DOHH2 (cell line): ENCODE measurements around the gene CYP27A1.

ENCODE experiments used
- H3F3A ChIP-seq: fragments of 200-600 bp; sonication (generic), shearing (Covaris generic); 2 replicates; pipeline ENCODE4 v1.6.0; 2016; ENCODE audit warnings: antibody characterized with exemption, mild to moderate bottlenecking; ENCODE audit not compliant: control insufficient read depth, insufficient read depth
- H3K27ac ChIP-seq: fragments of 200-600 bp; sonication (generic); 2 replicates; pipeline ENCODE4 v1.5.1; 2014; ENCODE audit warnings: low read depth, mild to moderate bottlenecking, low read length, moderate library complexity
- H3K27me3 ChIP-seq: fragments of 200-600 bp; sonication (generic); 2 replicates; pipeline ENCODE4 v1.6.1; 2014; ENCODE audit warnings: mild to moderate bottlenecking, low read length, mixed read lengths; ENCODE audit not compliant: control insufficient read depth
- H3K36me3 ChIP-seq: fragments of 200-600 bp; sonication (generic); 2 replicates; pipeline ENCODE4 v1.6.1; 2014; ENCODE audit warnings: mild to moderate bottlenecking, low read length, moderate library complexity, mixed read lengths; ENCODE audit not compliant: control insufficient read depth
- H3K4me1 ChIP-seq: fragments of 200-600 bp; sonication (generic); 2 replicates; pipeline ENCODE4 v1.6.1; 2014; ENCODE audit warnings: mild to moderate bottlenecking, low read length, mixed read lengths; ENCODE audit not compliant: control insufficient read depth
- H3K4me2 ChIP-seq: fragments of 200-600 bp; sonication (generic); 2 replicates; pipeline ENCODE4 v1.6.0; 2014; ENCODE audit warnings: mild to moderate bottlenecking, low read length, moderate library complexity
- H3K4me3 ChIP-seq: fragments of 200-600 bp; sonication (generic); 2 replicates; pipeline ENCODE4 v1.5.1; 2014; ENCODE audit warnings: mild to moderate bottlenecking, low read length, mixed read lengths
- H3K79me2 ChIP-seq: fragments of 200-600 bp; sonication (generic); 2 replicates; pipeline ENCODE4 v1.6.1; 2014; ENCODE audit warnings: mild to moderate bottlenecking, low read length, mixed read lengths; ENCODE audit not compliant: control insufficient read depth
- H3K9me2 ChIP-seq: fragments of 200-600 bp; sonication (generic); replicated peaks from 2 replicates; pipeline ENCODE4 v1.6.1; 2014; ENCODE audit warnings: mild to moderate bottlenecking, low read length, mixed read lengths; ENCODE audit not compliant: control insufficient read depth
- H3K9me3 ChIP-seq: fragments of 200-600 bp; sonication (generic); 2 replicates; pipeline ENCODE4 v1.6.1; 2014; ENCODE audit warnings: antibody characterized with exemption, low read length, mixed read lengths; ENCODE audit not compliant: control insufficient read depth, insufficient read depth
- H4K20me1 ChIP-seq: fragments of 200-600 bp; sonication (generic); 2 replicates; pipeline ENCODE4 v1.6.0; 2014; ENCODE audit warnings: low read depth, mild to moderate bottlenecking, antibody characterized with exemption, low read length, moderate library complexity; ENCODE audit not compliant: control insufficient read depth, insufficient read depth
- CTCF ChIP-seq: fragments of 200-600 bp; sonication (generic); IDR thresholded peaks from one replicate; pipeline ENCODE4 v1.5.1; 2014; ENCODE audit warnings: antibody characterized with exemption, mild to moderate bottlenecking, low read depth, low read length; ENCODE audit not compliant: poor library complexity, severe bottlenecking
- EZH2phosphoT487 ChIP-seq: fragments of 200-600 bp; sonication (generic); IDR thresholded peaks from 2 replicates; pipeline ENCODE4 v1.6.1; 2017; ENCODE audit warnings: borderline replicate concordance, mild to moderate bottlenecking, antibody characterized with exemption, low read length, moderate library complexity, mixed read lengths

CYP27A1 gene

GRCh38 chr2:218827701-218828476 is 45.9 kb downstream of the CYP27A1 start:
- Histone ChIP-seq H3K4me1 (peaks cover 3% of the 10 kb centered on the region; the same call in 1 of the 2 replicates), H3K79me2 (no peaks in the 10 kb centered on the region), H3K27me3 (peaks cover 10% of the 10 kb centered on the region), H3K4me2 (no peak overlapping the region), H3K9me2 (no peaks in the 10 kb centered on the region), H3F3A (no peaks in the 10 kb centered on the region), H3K27ac (no peak overlapping the region), H4K20me1 (no peaks in the 10 kb centered on the region), H3K36me3 (no peaks in the 10 kb centered on the region), H3K4me3 (no peak overlapping the region), H3K9me3 (no peaks in the 10 kb centered on the region)
- TF ChIP-seq CTCF (no peak), EZH2phosphoT487 (no peak)

- H3K9me3 ChIP-seq: no peaks in the 10 kb centered on the region
- H3F3A ChIP-seq: no peaks in the 10 kb centered on the region
- no peak overlapping the region for H3K27ac ChIP-seq
- no peaks in the 10 kb centered on the region for H4K20me1 ChIP-seq
- peaks cover 3% of the 10 kb centered on the region; the same call in 1 of the 2 replicates for H3K4me1 ChIP-seq
- H3K9me2 ChIP-seq: no peaks in the 10 kb centered on the region
- TF ChIP-seq EZH2phosphoT487 (no peak), CTCF (no peak)
- H3K27me3 ChIP-seq: peaks cover 14% of the 10 kb centered on the region
- no peak overlapping the region for H3K4me3 ChIP-seq
- H3K4me2 ChIP-seq: no peak overlapping the region
- no peaks in the 10 kb centered on the region for H3K79me2 ChIP-seq
- H3K36me3 ChIP-seq: no peaks in the 10 kb centered on the region
Observed at GRCh38 chr2:218828477-218828778, 46.5 kb downstream of the CYP27A1 start.

GRCh38 chr2:218829868-218830451 is 48.0 kb downstream of the CYP27A1 start:
- H3K27me3 ChIP-seq: peaks cover 25% of the 10 kb centered on the region

More at GRCh38 chr2:218829868-218830451, 48.0 kb downstream of the CYP27A1 start:
- H3K4me1 ChIP-seq: peaks cover 3% of the 10 kb centered on the region; the same call in 1 of the 2 replicates
- no peaks in the 10 kb centered on the region for H3F3A ChIP-seq
- no peaks in the 10 kb centered on the region for H3K79me2 ChIP-seq
- H3K9me2 ChIP-seq: no peaks in the 10 kb centered on the region
- H3K36me3 ChIP-seq: no peaks in the 10 kb centered on the region
- no peaks in the 10 kb centered on the region for H3K9me3 ChIP-seq
- no peaks in the 10 kb centered on the region for H4K20me1 ChIP-seq
- H3K27ac ChIP-seq: no peak overlapping the region
- no peak for TF ChIP-seq CTCF
- no peak for TF ChIP-seq EZH2phosphoT487
- no peak overlapping the region for H3K4me3 ChIP-seq
- H3K4me2 ChIP-seq: no peak overlapping the region
